Posterior vena cava (tissue), 2 donors: ENCODE results near the gene RAB5B. TPM values are rescaled to one million over a fixed set of nuclear protein-coding genes. Genes with fewer than 3 reads are reported as not detected.

Source experiments
- DNase-seq: peaks from one replicate; pipeline ENCODE4 v3.0.0-alpha.2; 2020; ENCODE audit warnings: low spot score
- intact Hi-C, 2 donors: fragments of 100-400 bp; cut with DNase I; formaldehyde crosslinking; loops; one replicate each; pipeline versions ENCODE4 v1.14.1 to v1.14.2; 2022 to 2023
- total RNA-seq, 2 donors: library from RNA; stranded (reverse); fragmentation: NEBNext Ultra II Directional; extraction: Animal tissue kit (Norgen Biotek cat#: 25700); gene quantifications; one replicate each; pipeline ENCODE4 v1.2.1, GENCODE V29; 2021
- donor health status: DM: yes; HTN: yes; CAD: no.
- donor health status: DM: yes; HTN: yes; CAD: no.

Gene RAB5B
- total RNA-seq, 2 donors from 2014 or later = 108 to 109 TPM

GRCh38 chr12:55937981-55938380 lies 35.9 kb upstream of the RAB5B start:
- DNase-seq = no peak
- intact Hi-C loops = loop anchor here (5.0 kb wide), 2 partner anchors 126 to 196 kb away; partner anchors contain the start of gene GDF11 (in 1 of the 2)

GRCh38 chr12:55938826-55939501 lies 34.9 kb upstream of the RAB5B start:
- intact Hi-C loops = loop anchor here (5.0 kb wide), 2 partner anchors 127 to 197 kb away; partner anchors contain the start of gene GDF11 (in 1 of the 2)
- DNase-seq = no peak

GRCh38 chr12:55940065-55940732 lies 33.7 kb upstream of the RAB5B start:
- intact Hi-C loops = loop anchor here in 1 of 2 donors (2.0 kb wide), 1 partner anchor 27 kb away; the partner anchor contains the start of genes CDK2 and PMEL
- peak; percentile 93 for DNase-seq

GRCh38 chr12:55942055-55942454 lies 31.8 kb upstream of the RAB5B start:
- no peak for DNase-seq

GRCh38 chr12:55942577-55943136 lies 31.2 kb upstream of the RAB5B start:
- DNase-seq = no peak
- intact Hi-C loops = no loop called here

More at GRCh38 chr12:55942055-55942454, 31.8 kb upstream of the RAB5B start:
- intact Hi-C loops = no loop called here

GRCh38 chr12:55946553-55946952 lies 27.3 kb upstream of the RAB5B start:
- DNase-seq = no peak
- intact Hi-C loops = no loop called here

GRCh38 chr12:55955344-55955743 lies 18.5 kb upstream of the RAB5B start:
- DNase-seq = no peak
- intact Hi-C loops = no loop called here

GRCh38 chr12:55955800-55956508 lies 17.9 kb upstream of the RAB5B start:
- no peak for DNase-seq
- intact Hi-C loops = no loop called here

- intact Hi-C loops = no loop called here
- no peak for DNase-seq
These were observed 16.6 kb upstream of the RAB5B start for GRCh38 chr12:55957106-55957859.

- intact Hi-C loops = no loop called here
These were observed 10.1 kb upstream of the RAB5B start for GRCh38 chr12:55963760-55964159.

GRCh38 chr12:55965240-55965639 lies 8.6 kb upstream of the RAB5B start:
- intact Hi-C loops = no loop called here
- no peak for DNase-seq

More at GRCh38 chr12:55963760-55964159, 10.1 kb upstream of the RAB5B start:
- DNase-seq = no peak

GRCh38 chr12:55965941-55966407 lies 7.9 kb upstream of the RAB5B start, which contains the start of gene PMEL:
Gene PMEL, minus strand, starts transcription at chr12:55966042. Its CDS starts 31 bp downstream, at chr12:55966011.
- intact Hi-C loops = loop anchor here in 1 of 2 donors (2.0 kb wide), 1 partner anchor 25 kb away; no protein-coding TSS in a partner anchor
- no peak for DNase-seq

- peak; percentile 97 for DNase-seq
- intact Hi-C loops = loop anchor here in 1 of 2 donors (2.0 kb wide), 1 partner anchor 26 kb away; no protein-coding TSS in a partner anchor
These were observed 7.2 kb upstream of the RAB5B start, which contains the start of gene CDK2 for GRCh38 chr12:55966408-55967281. Gene CDK2, plus strand, starts transcription at chr12:55966830. Its CDS starts 179 bp downstream, at chr12:55967009.

GRCh38 chr12:55969356-55969755 lies 4.5 kb upstream of the RAB5B start:
- intact Hi-C loops = no loop called here

GRCh38 chr12:55970775-55971174 lies 3.1 kb upstream of the RAB5B start:
- intact Hi-C loops = no loop called here
- no peak for DNase-seq

More at GRCh38 chr12:55969356-55969755, 4.5 kb upstream of the RAB5B start:
- no peak for DNase-seq

- intact Hi-C loops = no loop called here
- no peak for DNase-seq
These were observed 1.8 kb upstream of the RAB5B start for GRCh38 chr12:55972042-55972441.

- no peak for DNase-seq
- intact Hi-C loops = no loop called here
These were observed 1.4 kb upstream of the RAB5B start for GRCh38 chr12:55972456-55972855.
